Measurements from ENCODE around the gene CCR5AS.

CCR5AS gene

GRCh38 chr3:46406788-46407611 lies at the start of gene CCR5AS, which contains the start of gene CCRL2:
Gene CCR5AS (minus strand): TSS chr3:46407066.
Gene CCRL2 (plus strand): TSS chr3:46407259. CDS start chr3:46408080, 821 bp downstream.
- H3K27ac ChIP-seq = peak within 1 kb of the TSS; percentile 65
- no peak for TF ChIP-seq CTCF (IDR thresholded peaks at IDR 0.05)

GRCh38 chr3:46456118-46456517 lies 49.3 kb upstream of the CCR5AS start:
- H3K27ac ChIP-seq = no peak overlapping the region
- TF ChIP-seq ZFX (IDR thresholded peaks at IDR 0.05; ENCODE audit: borderline replicate concordance) = no peak
- TF ChIP-seq CTCF (IDR thresholded peaks at IDR 0.05) = no peak

- no peak for TF ChIP-seq CTCF (IDR thresholded peaks at IDR 0.05)
- no peak for TF ChIP-seq ZFX (IDR thresholded peaks at IDR 0.05; ENCODE audit: borderline replicate concordance)
- H3K27ac ChIP-seq = no peak overlapping the region
Measured at GRCh38 chr3:46455231-46456115, 48.6 kb upstream of the CCR5AS start.

- TF ChIP-seq CTCF (IDR thresholded peaks at IDR 0.05) (no peak), ZFX (IDR thresholded peaks at IDR 0.05; ENCODE audit: borderline replicate concordance) (no peak)
- H3K27ac ChIP-seq = no peak overlapping the region
Measured at GRCh38 chr3:46454606-46455005, 47.7 kb upstream of the CCR5AS start.

- TF ChIP-seq ZFX (IDR thresholded peaks at IDR 0.05; ENCODE audit: borderline replicate concordance) (no peak), CTCF (IDR thresholded peaks at IDR 0.05) (no peak)
- no peak overlapping the region for H3K27ac ChIP-seq
Measured at GRCh38 chr3:46454209-46454595, 47.3 kb upstream of the CCR5AS start.

- TF ChIP-seq ZFX (IDR thresholded peaks at IDR 0.05; ENCODE audit: borderline replicate concordance) = no peak
- no peak for TF ChIP-seq CTCF (IDR thresholded peaks at IDR 0.05)
Measured at GRCh38 chr3:46453526-46454208, 46.8 kb upstream of the CCR5AS start.

More at GRCh38 chr3:46453526-46454208, 46.8 kb upstream of the CCR5AS start:
- H3K27ac ChIP-seq = no peak overlapping the region

Measured in 22Rv1 (cell line).